ENCODE results near the gene WBP1.
"Not testable (repeated sequence)": the region's sequence is repeated elsewhere in the genome, so short reads cannot be mapped to it uniquely, and the experiment has no call there.

The WBP1 gene

GRCh38 chr2:74454654-74455511 is 3.4 kb upstream of the WBP1 start, which contains the start of gene INO80B:
TSS of gene INO80B (plus strand) at chr2:74455087. CDS start at chr2:74455117, 30 bp downstream.
- DNase-seq (ENCODE audit: low spot score): peak; percentile 98

DNA sequence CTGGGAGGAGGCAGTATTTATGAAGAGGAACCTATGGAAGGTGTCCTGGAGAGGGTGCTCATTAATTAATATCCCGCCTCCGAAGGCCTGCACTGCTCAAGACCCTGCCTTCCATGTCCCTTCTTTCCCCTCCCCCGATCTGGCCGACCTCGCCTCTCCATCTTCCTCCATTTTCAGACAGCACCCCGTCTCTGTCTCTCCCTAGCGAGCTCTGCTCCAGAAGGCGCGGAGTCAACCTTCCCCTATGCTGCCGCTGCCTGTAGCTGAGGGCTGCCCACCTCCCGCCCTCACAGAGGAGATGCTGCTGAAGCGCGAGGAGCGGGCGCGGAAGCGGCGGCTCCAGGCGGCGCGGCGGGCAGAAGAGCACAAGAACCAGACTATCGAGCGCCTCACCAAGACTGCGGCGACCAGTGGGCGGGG is 1.1 kb upstream of the WBP1 start:
- DNase-seq (ENCODE audit: low spot score): no peak

GRCh38 chr2:74457549-74458131 is 598 bp upstream of the WBP1 start:
- DNase-seq (ENCODE audit: low spot score): peak; percentile 84

GRCh38 chr2:74458938-74459363 is 713 bp downstream of the WBP1 start:
- DNase-seq (ENCODE audit: low spot score): no peak

DNA sequence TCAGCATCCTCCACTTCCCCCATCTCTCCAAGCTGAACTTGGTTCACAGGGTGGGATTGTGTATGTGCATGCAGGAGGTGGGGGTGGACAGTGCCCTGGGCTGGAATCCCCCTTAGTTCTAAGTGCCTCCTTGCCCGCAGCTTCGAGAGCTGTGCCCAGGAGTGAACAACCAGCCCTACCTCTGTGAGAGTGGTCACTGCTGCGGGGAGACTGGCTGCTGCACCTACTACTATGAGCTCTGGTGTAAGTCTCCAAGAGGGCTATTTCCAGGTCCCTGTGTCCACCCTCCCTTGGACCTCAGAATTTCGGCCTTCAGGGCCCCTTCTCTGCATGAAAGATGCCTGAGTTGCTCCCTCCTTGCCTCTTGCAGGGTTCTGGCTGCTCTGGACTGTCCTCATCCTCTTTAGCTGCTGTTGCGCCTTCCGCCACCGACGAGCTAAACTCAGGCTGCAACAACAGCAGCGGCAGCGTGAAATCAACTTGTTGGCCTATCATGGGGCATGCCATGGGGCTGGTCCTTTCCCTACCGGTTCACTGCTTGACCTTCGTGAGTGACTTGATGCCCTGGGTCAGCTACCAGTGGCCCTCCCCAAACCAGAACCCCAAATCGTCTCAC is 1.4 kb downstream of the WBP1 start:
- DNase-seq (ENCODE audit: low spot score): not testable (repeated sequence)

- not testable (repeated sequence) for DNase-seq (ENCODE audit: low spot score)
Observed at GRCh38 chr2:74460187-74460586, 1.9 kb downstream of the WBP1 start.

DNA sequence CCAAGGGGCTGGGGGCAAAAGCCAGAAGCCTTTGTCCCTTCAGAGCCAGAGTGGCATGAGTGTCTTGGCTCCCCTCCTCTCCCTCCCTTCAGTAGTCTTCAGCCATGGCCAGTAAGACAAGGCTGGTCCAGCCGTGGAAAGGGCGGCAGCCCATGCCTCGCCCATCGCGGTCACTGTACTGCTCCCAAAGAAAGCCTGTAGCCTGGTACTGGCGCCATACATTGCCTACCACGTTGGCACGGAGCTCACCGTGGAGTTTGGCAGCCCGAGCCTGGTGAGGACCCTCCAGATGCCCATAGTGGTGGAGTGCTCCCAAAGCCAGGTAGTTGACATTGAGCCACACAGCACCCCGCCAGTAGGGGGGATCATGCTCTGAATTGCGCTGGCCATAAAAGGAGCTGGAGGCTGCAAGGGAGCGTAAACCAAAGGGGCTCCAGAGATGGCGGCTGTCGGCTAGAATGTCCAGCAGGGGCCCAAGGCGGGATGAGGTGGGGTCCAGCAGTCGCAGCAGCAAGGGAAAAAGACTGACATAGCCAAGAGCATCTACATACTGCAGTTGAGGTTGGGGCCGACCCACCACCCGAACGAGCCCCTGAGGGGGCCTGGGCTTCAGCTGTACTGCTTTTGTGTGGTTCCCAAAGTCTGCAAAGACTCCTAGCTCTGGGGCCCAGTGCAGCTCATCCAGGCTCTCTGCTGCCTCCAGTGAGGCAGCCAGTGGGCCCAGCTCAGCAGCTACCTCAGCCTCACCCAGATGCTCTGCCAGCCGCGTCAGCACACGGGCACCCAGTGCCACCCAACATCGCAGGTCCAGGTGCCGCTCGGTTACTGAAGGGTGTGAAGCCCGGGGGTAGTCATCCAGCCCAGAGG is 3.2 kb downstream of the WBP1 start:
- no peak for DNase-seq (ENCODE audit: low spot score)

- no peak for DNase-seq (ENCODE audit: low spot score)
Observed at GRCh38 chr2:74462054-74462785, 4.0 kb downstream of the WBP1 start.

GRCh38 chr2:74462786-74463105 is 4.5 kb downstream of the WBP1 start:
- no peak for DNase-seq (ENCODE audit: low spot score)

DNA sequence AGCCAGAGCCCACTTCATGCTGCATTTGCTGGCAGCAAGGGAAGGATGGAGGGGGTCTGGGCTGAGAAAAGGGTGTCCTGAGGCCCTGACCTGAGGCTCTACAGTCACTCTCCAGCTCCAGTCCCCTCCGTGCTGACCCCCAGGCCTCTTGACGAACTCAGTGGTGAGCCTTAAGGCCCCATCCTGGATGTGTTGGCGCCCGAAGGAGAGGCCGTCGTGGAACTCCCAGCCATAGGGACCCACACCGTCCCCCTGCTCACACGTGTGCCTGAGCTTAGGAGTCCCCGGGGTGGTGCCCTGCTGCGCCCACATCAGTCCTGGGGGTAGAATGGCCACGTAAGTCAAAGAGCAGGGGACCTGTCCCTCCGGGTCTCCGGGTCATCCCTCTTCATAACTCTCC is 6.2 kb downstream of the WBP1 start:
- DNase-seq (ENCODE audit: low spot score): no peak

DNA sequence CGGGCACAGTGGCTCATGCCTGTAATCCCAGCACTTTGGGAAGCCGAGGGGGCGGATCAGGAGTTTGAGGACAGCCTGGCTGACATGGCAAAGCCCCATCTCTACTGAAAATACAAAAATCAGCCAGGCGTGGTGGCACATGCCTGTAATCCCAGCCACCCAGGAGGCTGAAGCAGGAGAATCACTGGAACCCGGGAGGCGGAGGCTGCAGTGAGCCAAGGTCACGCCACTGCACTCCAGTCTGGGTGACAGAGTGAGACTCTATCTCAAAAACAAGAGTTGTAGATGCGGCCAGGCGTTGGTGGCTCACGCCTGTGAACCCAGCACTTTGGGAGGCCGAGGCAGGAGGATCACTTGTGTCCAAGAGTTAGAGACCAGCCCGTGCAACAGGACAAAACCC is 12.5 kb downstream of the WBP1 start:
- DNase-seq (ENCODE audit: low spot score): not testable (repeated sequence)

DNA sequence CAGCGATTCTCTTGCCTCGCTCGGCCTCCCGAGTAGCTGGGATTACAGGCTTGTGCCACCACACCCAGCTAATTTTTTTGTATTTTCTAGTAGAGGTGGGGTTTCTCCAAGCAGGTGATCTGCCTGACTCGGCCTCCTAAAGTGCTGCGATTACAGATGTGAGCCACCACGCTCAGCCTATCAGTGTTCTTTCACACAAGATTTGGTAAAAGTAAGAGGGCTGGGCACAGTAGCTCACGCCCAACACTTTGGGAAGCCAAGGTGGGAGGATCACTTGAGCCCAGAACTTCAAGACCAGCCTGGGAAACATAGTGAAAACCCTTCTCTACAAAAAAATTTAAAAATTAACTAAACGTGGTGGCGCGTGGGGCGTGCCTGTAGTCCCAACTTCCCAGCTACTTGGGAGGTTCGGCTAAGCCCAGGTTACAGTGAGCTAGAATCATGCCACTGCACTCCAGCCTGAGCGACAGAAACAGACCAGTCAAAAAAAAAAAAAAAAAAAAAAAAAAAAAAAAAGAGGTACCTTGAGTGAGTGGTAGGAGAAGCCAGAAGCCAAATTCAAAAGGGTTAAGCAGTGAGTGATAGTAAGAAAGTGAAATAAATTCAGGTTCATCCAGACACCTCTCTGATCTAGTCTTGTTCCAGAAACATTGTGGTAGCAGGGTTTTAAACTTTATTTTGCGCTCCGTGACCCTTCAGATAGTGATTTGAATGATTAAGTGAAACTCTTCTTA is 13.3 kb downstream of the WBP1 start:
- no peak for DNase-seq (ENCODE audit: low spot score)

DNA sequence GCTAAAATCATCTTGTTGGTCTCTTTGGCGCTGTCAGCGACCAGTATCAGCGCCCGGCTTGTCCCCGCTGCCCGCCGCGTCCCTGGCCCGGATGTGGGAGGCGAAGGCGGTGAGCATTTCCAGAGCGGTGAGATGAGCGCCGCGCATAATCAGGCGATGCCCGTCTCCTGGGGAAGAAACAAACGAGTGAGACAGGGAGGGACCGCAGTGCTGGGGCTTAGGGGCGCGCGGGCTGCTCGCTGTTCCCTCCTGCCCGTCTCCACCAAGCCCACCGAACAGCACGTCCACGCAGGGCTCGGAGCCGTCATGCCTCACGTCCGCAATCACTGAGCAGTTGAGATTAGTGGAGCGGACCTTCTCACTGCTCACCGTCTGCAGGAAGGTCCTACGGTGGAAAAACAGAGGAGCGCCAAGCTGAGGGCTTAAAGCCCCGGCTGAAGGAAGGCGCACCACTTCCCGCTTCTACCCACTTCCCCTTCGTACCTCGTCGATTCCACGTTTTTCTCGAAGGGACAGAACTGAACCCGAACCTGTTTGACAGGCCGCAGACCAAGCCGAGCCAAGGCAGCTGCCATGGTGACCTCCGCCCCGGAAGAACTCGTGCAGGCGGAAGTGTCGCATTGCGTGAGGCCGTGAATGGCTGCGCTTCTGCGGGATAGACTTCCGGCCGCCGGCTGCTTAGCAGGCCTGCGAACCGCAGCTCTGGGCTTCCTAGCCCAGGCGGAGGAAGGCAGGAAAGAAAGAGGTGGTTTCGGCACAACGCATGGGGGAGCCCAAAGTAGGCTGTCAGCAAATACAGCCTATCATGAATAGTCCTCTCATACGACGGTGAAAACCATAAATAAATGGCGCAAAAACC is 14.1 kb downstream of the WBP1 start, which contains the start of gene MRPL53:
MRPL53 (minus strand) TSS at position 595 of the 859 bp plus-strand sequence; CDS start at position 575, 20 bp downstream.
- DNase-seq (ENCODE audit: low spot score): peak; percentile 94

DNA sequence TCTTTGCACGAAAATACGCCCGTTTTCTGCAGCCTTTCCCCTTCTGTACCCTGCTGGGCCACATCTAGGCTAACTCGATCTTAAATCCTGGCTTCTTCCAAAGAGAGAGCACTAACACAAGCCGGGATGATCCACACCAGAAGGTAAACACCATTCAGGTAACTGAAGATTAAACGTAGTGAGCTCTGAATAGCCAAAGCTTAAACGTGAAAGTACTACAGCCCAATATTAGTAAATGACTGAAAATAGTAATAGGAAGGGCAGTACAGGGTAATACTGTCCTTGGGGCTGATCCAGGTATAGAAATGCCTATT is 14.7 kb downstream of the WBP1 start:
- DNase-seq (ENCODE audit: low spot score): no peak

DNA sequence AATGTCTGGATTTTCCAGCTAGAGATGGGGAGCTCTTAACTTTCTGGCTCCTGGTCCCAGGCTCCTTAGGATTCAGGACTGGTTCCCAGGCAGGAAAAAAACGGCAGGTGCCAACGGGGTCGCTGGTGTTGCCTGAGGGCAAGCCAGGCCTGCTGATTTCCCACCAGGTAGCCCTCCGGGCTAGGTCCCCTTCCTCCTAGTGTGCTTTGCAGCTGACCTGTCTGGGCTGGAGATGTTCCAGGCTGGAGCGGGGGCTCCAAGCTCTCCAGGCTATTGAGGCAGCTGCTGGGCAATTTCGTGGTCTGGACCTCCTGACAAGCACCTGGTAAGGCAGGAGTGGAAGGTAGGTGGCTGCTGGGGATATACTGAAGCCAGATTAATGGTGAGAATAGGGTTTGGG is 16.2 kb downstream of the WBP1 start:
- no peak for DNase-seq (ENCODE audit: low spot score)

DNA sequence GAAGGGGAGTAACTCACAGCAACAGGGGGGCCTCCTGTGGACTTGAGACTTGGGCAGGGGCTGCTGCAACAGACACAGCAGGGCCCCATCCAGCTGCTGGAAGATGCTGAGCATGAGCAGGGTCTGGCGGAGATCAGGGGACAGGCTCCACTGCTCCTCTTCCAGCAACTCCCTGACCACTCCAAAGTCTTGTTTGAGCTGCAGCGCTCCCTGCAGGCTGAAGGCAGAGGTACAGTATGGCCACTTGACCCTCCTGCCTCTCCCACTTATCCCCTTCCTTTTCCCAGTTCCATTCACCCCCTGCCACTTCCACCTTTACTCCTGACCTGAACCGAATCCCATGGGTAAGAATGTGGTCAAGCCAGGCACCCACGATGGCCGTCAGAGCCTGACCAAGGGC is 16.7 kb downstream of the WBP1 start:
- no peak for DNase-seq (ENCODE audit: low spot score)

DNA sequence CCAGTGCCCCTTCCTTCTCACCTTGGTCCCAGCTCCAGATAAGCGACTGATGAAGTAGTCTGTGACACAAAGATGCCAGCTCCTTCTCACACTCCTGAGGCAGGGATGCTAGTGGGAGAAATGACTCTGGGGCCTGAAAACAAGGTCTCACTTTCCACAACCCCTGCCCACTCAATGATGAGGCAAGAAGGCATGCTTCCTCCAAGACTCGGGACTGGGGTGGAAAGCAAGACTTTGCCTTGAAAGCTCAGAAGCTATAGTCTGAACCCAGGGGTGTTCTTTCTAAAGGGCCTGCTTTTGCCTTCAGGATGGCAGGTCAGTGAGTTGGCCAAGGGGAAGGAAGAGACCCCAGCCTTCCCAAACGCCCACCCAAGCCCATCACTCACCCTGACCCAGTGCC is 23.2 kb downstream of the WBP1 start:
- DNase-seq (ENCODE audit: low spot score): no peak

DNA sequence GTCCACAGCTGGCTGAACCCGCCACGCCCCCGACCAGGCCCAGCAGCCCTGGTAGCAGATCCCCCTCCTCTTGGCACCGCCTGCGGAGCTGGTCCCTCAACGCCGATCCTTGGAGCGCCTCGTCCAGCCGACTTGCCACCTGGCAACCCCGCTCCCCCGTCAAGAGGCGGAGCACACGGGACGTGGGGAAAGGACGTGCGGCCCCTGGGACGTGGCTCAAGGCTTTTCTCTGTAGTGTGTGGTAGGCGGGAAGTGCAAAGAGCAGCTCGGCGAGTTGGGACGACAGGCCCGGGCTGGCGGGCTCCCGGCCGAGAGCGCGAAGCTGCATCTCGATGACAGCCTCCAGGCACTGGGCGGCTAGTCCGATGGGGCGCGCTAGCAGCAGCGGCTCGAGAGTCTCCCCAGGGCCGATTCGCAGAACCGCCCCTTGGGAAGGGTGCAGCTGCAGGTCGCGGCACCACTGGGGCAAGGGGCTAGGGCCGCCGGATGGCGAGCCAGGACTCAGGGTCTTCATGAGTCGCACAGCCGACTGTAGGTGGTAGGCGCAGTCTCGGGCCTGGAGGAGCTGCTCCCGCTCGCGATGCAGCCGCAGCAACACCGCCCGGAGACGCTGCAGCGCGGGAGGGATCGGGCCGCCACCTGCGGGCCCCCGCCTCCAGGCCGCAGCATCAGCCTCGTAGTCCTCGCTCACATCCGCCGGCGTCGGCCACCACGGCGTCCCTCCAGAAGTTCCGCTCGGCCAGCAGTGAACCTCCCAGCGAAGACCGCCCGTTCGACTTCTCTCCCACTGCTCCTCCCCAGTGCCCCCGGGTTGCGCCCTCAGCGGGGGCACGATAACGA is 23.9 kb downstream of the WBP1 start:
- DNase-seq (ENCODE audit: low spot score): peak; percentile 69

All from SW480 (cell line).